Hindlimb muscle (tissue), 1 donor: Measurements from ENCODE around the gene KCTD16. TPM values are rescaled to one million over a fixed set of nuclear protein-coding genes. Genes with fewer than 3 reads are reported as not detected.

Experiments used
- DNase-seq: peaks from one replicate; pipeline ENCODE4 v3.0.0-alpha.2; 2013
- polyA plus RNA-seq: library from polyadenylated mRNA; unstranded; fragments of 120-200 nt; gene quantifications from one replicate; pipeline ENCODE4 v1.2.1, GENCODE V29; 2013; ENCODE audit not compliant: insufficient read length

Gene KCTD16
- polyA plus RNA-seq, 1 donor, result 0.08 TPM

DNA sequence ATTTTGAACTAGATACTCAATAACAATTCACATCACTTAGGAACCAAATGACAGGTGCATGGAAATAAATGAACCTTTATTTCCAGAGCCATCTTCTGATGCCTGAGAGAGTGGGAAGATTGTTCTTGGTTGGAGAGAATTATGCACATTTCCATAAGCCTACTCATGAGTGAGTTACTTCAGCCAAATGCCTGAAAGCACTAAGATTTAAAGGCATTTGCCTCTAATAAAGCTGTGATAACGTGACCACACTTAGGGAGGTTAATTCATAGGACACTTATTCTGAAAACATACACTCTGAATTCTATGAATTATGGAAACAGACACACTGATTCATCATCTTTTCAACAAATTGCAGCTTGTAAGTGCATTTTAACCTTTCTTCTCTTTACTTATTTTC is 40.0 kb downstream of the KCTD16 start:
- DNase-seq, result no peak

DNA sequence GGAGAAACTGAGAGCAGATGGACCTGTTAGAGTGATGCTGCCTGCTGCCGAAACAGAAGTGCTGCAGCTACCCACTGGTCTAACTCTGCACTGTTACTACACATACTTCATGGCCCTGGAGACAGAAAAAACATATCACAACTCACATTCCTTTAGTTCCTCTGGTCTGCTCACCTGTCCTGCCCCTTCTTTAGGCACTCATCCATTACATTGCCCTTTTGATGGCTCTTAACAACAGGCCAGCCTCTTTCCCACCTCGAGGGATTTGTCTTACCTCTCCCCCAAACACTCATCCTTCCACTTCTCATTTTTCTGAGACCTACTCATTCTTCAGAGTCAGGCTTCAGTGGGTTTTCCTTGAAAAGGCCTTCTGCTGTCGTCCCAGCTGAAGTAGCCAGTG is 49.2 kb downstream of the KCTD16 start:
- no peak for DNase-seq

DNA sequence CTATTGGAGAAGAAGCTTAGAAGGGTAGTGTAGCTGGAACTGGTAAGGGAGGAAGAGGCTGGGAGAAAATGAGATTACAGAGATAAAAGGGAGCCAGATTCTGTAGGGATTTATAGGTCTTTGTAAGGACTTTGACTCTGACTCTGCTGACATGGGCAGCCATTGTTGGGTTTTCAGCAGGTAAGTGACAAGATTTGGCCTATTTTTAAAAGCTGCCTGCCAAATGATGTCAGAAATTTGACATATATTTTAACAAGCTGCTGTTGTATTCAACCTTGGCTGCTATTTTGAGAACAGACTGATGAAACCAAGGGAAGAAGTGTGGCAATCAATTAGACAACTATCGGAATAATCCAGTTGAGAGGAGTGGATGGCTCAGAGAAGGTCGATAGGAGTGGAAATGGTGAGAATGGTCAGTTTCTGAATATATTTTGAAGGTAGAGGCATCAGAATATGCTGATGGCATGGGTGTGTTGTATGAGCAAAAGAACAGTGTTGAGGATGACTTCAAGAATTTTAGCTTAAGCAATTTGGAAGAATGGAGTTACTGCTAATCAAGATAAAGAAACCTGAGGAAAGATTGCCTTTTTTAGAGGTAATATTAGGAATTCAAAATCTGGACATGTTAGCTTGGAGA is 56.8 kb downstream of the KCTD16 start:
- DNase-seq, result no peak

GRCh38 chr5:144230806-144231205 is 60.1 kb downstream of the KCTD16 start:
- DNase-seq, result no peak

DNA sequence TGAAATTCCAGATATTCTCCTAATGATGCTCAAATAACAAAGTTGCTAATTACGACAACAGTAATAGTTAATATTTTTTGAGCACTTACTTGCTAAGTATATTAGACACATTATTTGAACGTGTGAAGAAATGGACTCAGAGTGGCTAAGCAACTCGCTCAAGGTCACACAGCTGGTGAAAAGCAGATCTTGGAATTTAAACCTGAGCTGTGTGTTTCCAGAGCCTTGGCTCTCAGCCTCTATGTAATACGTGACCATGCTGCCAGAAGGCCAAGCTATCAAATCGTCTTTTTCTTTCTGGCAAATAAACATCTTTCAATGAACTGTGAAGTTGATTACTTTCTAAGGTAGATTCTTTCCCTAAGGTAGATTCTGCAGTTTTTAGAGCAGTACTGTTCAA is 61.6 kb downstream of the KCTD16 start:
- DNase-seq, result no peak

- no peak for DNase-seq
These were observed 65.8 kb downstream of the KCTD16 start for GRCh38 chr5:144236499-144236898.

DNA sequence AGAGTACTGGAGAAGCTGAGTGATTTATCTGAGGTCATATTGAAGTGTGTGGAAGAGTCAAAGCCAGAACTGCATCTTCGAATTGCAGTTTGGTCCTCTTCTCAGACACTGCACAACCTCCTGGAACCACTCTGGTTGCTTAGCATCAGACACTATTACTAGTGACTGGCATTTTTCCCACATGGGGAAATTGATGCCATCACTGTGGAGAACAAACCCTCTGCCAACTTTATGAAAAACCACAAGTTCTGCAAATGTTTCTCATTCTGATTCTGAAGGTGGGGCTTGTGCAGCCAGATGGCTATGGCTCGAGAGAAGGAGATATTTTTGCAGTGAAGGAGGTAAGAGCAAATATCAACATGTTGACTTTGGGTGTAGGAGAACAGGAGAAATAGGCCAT is 67.2 kb downstream of the KCTD16 start:
- no peak for DNase-seq

DNA sequence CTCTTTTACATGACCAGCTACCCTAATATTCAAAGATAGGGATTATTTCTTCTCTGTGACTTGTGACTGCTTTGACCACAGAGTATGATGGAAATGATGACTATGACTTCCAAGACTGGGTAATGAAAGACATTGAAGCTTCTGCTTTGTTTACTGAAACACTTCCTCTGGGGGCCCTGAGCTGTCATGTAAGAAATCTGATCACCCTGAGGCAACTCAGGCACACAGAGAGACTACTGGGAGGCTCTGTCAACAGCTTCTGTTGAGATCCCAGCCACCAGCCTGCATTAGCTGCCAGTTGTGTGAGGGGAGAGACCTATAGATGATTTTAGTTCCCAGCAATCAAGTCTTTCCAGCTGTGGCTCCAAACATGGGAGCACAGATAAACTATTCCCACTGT is 76.5 kb downstream of the KCTD16 start:
- DNase-seq, result no peak

- DNase-seq, result no peak
These were observed 77.3 kb downstream of the KCTD16 start for GRCh38 chr5:144248015-144248414.

DNA sequence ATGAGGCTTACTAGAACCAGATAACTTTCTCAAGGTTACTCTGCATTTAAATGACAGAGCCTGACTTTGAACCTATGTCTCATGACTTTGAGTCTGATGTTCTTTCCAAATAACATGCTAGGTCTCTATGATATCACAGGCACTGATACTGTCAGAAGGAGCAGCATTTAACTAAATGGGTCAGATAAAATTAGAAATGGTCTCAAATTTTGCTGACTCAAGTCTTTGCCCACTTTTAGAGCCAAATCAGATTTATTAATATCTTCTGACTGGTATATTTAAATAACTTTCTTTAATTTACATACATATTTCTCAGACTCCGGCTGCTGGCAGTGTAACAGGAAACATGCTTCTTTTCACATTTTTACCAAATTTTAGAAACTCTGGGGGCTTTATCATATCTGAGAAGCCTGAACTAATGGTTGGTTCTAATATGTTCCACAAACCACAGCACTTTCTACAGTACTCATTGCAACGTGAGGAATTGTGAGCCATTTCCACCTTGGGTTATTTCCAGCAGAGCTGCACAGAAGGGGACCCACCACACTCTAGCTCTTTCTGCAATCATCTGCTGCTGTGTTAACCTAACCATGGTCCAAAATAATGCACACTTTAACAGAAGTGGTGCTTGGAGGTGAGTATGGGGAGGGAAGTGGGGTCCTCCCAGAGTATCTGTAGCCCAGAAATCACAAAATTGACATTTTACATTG is 79.2 kb downstream of the KCTD16 start:
- DNase-seq, result no peak

GRCh38 chr5:144254552-144254951 is 83.9 kb downstream of the KCTD16 start:
- no peak for DNase-seq

DNA sequence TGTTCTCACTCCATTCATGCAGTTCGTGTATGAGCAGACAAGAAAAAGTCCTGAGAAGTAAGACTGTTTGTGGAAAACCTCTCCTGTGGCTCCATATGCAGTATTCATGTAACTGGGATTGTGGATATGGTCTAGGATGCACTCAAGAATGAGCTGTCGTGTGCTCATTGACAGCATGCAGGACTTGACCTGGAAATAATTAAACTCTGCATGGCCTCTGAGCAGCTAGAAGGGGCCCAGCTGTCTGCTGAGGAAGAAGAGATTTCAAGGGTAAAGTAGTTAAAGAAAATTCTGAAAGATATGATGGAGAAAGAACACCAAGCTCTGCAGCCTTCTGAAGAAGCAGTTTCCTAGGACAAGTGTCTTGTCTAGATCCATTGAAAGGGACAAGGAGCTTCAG is 89.4 kb downstream of the KCTD16 start:
- no peak for DNase-seq

DNA sequence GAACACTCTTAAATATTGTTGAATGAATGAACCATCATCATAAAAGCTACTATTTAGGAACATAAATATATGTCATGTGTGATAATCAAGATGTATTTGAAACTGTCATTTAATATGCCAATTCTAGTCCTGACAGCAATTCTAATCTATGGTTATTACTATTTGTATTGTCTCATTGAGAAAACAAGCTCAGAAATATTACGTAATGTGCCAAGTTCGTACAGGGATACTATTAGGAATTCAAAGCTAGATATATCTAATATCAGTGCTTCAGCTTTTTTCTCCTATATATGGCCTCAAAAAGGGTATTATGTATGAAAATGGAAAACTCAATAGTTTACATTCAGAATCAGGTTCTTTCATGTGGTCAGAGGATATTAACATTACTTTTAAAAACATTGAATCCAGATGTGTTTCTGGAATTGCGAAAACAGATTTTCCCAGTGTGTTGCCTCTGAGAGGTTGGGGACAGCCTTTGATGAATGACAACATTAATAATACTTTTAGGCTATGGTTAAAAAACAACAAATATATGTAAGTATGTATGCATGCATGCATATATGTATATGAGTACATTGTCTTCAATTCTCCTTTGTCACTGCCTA is 95.1 kb downstream of the KCTD16 start:
- no peak for DNase-seq

DNA sequence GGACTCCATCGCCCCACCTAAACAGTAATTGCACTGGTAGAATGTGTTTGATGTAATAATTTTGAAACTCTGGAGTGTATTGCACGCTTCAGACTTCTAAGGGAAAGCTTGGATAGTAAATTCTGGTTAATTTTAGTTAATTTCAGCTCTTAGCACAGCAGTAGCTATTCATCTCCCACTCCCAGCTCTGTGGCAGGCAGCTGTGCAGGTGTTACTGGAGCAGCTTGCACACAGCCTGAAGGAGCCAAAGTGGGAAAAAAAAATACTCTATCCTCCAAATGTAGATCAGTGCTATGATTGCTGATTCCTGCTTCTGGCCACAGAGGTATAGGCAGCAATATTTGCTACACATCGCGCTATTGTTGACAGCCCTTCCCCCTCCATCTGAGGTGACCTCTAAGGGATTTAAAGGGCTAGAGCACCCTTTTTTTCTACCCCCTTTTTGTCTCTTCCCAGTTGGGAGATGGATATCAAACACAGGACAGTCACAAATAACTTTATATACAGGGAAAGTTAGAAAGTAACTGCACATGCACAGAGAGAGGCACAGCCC is 97.4 kb downstream of the KCTD16 start:
- no peak for DNase-seq

GRCh38 chr5:144273232-144274027 is 102.8 kb downstream of the KCTD16 start:
- no peak for DNase-seq

DNA sequence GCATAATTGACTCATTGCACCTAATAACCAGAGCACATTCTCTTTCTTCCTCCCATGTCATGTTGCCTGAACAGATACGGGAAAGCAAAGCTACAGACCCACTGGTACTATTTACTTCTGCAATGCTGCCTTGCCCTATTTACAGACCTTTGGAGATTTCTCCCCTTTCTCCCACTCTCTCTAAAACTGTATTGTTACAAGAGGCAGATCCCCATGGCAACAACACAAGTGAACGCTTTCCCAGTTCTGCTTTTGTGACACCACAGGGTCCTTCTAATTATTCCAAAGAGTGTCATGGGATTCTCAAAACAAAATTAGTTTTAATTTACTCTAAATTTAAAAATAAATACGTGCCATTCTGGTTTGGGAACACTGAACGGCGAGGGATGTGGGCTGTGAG is 104.7 kb downstream of the KCTD16 start:
- DNase-seq, result no peak

DNA sequence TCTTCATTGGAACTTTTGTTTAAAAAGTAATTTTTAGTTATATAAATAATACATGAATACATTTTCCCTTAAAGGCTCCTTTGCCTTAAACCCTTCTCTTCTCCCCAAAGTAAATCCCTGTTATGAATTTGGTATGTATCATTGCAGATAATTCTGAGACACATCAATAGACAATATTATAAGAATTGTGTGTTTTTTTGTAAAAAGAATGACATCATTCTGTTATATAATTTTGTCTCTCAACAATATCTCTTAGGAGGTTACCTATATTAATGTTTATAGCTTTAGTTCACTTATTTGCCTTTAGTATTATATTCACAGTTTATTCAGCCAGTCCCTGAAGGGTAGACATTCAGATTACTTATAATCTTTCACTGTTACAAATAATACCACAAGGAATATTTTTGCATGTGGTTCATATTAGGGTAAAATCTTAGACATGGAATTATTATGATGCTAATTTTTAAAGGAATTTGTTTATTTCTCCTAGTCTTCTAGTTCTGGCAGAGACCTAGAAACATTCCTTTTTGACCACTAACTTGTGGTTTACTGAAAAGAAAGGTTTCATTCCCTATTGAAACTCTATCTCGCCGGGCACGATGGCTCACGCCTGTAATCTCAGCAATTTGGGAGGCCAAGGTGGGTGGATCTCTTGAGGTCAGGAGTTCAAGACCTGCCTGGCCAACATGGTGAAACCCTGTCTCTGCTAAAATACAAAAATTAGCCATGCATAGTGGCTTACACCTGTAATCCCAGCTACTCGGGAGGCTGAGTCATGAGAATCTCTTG is 105.6 kb downstream of the KCTD16 start:
- no peak for DNase-seq

DNA sequence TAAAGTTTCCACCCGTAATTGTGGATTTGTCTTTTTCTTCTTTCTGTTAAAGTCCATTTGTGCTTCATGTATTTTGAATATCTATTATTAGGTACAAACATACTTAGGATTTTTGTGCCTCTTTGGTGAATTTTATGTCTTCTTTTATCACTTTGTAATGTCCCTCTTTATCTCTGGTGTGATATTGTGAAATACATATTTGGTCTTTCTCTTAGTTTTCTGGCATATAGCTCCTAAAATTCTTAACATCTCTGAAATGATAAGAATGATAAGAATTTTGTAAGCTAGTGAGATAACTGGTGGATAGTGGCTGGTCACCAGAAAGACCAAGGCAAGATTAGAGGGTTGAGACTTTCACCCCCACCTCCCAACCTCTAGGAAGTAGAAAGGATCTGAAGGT is 111.1 kb downstream of the KCTD16 start:
- no peak for DNase-seq

DNA sequence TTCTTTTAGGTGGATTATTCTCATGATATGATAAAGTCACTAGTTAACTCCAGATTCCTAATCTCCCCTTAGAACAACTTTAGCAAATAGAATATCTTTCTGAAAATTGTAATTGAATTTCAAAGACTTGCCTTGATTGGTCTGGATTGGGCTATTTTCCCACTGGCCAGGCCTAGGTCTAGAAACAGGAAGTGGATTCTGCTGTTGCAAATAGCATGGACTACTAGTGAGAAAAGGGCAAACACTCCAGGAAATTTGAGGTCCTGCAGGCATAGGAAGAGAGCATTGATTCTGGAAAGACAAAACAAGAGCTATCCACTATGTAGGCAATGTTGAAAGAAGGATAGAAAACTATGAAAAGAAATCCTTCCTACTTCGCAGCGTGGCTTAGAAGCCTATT is 113.4 kb downstream of the KCTD16 start:
- no peak for DNase-seq

GRCh38 chr5:144284931-144285502 is 114.3 kb downstream of the KCTD16 start:
- DNase-seq, result no peak

DNA sequence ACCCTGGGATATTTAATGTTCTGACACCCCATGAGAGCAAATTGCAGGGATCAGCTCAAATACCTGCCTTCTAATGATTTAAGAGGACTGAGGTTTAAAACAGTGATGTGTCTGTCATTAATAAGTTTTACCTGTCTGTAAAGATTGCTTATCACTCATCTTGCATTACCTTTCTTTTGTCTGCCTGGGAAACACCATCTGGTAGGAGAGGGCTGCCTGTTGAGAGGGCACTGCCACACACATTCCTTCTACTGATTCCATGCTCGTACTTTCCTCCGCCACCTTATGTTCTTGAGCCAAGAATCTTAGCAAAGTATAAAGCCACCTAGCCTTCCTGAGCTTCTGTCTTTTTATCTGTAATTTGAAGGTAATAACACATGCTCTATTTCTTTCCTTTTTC is 118.6 kb downstream of the KCTD16 start:
- no peak for DNase-seq

GRCh38 chr5:144292029-144292428 is 121.4 kb downstream of the KCTD16 start:
- no peak for DNase-seq
